CD4-positive, alpha-beta T cell treated with Interleukin-15 for 1 hour (primary cell): ENCODE results near the gene STRBP.
"Not testable (repeated sequence)": the region's sequence is repeated elsewhere in the genome, so short reads cannot be mapped to it uniquely, and the experiment has no call there.

Source experiments
- DNase-seq: peaks from one replicate; pipeline ENCODE4 v3.0.0-alpha.2; 2020

STRBP gene

GRCh38 chr9:123246534-123246933, 21.9 kb downstream of the STRBP start:
- DNase-seq = no peak

DNA sequence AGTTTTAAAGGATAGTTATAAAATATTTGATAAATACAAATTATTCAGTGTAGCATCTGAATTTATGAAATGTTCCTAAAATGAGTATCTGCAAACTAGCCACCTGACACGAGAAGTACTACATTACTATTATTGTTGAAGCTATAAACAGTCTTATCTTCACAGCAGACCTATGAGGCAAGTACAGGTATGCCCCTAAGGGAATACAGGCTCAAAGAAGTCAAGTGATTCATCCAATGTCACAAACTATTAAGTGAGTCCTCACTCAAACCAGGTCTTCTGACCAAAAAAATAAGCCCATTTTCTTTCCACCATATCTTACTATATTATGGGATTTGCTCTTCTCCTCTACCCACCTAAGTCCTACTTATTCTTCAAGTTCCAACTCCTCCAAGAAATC, 28.7 kb downstream of the STRBP start:
- no peak for DNase-seq

DNA sequence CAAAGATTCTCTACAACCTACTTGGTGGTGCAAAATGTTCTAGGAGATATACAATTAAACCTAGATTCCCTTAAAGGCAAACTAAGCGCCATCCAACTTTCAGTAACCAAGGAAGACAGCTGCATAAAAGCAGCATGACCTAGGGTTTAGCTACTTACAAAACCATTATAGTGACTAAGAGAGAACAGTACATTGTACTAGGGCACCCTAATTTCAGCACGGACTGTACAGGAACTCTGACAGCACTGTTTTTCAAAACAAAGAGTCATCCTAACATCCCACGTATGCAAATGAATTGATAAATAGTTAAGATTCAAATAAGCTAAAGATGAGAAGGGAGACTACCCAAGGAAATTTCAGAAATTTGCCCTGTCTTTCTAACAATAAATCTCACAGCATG, 30.0 kb downstream of the STRBP start:
- no peak for DNase-seq

DNA sequence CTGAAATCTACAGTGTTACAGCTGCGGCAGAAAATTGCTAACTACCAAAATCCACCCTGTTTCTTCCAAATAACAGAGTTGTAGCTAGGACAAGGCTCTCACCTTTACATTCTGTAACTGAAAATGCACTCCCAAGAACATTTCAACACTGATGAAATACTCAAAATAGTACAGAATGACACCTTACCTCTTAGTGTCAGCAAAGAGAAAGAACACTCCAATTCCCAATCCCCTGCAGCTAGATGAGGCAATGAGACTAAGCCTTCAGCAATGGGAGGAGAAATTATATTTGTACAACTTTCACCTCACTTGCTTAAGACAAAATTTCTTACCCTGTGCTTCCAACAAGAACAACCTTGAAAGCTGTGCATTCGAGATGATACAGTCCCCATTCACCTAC, 31.2 kb downstream of the STRBP start:
- DNase-seq = no peak

DNA sequence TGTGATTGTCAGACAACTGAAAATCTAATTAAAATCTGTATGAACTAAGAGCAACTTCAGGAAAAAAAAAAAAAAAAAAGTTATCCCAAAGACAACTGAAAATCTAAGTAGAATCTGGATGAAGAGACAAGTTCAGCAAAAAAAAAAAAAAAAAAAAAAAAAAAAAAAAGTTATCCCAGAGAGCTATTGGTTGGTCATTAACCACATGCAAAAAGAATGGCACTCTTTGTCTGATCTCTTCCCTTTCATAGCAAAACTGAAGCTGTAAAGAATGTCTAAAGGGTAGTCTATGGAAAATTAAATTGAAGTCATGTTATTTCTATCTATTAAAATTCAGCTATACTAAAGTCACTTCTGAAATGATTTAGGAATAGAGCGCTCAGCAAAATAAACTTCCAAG, 32.9 kb downstream of the STRBP start:
- DNase-seq = no peak

DNA sequence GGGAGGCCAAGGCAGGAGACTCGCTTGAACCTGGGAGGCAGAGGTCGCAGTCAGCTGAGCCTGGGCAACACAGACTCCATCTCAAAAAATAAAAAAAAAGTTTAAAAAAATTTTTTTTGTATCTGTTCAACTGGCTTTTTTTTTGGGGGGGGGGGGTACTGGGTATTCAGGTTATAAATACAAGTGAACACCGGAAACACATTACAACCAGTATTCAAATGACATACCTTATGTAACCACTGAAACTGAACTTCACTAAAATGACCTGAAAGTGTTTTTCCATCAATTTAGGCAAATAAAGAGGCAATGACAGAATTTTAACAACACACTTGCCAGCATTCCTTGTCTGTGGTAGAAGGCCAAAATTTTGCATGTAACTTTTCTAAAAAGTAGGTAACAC, 33.5 kb downstream of the STRBP start:
- DNase-seq = no peak

DNA sequence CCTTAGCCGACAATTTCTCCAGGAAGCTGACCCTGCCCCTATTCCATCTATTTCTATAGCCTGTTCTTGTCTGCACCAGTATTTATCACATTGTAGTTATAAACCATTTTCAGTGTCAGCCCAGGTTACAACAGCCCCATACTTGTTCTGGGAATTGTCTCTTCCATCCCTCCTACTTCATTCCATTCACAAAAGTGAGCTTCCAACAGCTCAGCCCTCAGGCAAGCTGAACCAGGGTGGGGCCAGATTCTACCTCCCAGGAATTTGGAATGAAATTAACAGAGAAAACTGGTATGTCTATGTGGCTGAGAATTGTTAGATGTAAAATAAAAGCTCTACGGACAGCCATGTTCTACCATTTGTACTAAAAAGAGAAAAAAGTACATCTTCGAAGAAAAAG, 36.1 kb downstream of the STRBP start:
- DNase-seq = no peak

- no peak for DNase-seq
Measured at GRCh38 chr9:123231421-123231820, 37.0 kb downstream of the STRBP start.

GRCh38 chr9:123228967-123229366, 39.4 kb downstream of the STRBP start:
- DNase-seq = no peak

GRCh38 chr9:123225995-123226394, 42.4 kb downstream of the STRBP start:
- no peak for DNase-seq

GRCh38 chr9:123225374-123225813, 43.0 kb downstream of the STRBP start:
- peak; percentile 61 for DNase-seq

GRCh38 chr9:123220127-123220526, 48.3 kb downstream of the STRBP start:
- no peak for DNase-seq

DNA sequence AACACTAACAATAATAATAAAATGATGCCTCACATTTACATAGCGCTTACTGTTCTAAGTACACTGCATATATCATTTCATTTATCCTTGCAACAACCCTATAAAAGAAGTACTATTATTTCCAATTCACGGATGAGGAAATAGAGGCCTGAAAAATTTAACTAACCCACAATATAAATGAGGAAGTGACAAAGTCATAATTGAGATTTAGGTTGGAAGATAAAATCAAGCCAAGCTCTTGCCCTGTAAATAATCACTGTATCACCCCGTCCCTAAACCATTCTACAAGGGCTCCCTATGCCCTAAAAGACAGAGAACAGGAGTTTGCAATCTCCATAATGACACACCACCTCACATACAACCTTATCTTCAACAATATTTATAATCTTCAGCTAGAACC, 49.6 kb downstream of the STRBP start:
- no peak for DNase-seq

DNA sequence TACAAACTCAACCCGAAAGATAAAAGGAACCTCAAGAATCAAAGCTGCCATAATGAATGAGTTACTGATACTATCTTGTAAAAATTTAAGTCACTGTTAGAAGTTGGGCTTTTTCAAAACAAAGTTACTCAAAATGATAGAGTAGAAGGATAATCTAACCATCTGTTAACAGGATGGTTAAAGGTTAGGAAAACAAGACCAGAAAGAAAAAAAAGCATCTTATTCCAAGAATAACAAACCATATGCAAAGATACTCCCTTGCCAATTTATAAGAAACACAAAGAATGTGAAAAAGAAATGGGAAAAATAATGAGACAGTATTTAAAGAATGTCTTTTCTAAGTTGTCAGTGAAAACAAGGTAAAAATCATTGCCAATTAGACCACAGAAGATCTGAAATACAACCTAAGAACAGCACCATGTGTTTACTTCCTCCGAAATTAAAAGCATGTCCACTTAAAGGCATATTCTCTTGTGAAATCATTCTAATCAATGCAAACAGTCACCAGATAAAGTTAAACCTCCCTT, 51.2 kb downstream of the STRBP start:
- DNase-seq = no peak

- no peak for DNase-seq
Measured at GRCh38 chr9:123216251-123216797, 52.1 kb downstream of the STRBP start.

- no peak for DNase-seq
Measured at GRCh38 chr9:123211081-123211480, 57.3 kb downstream of the STRBP start.

- no peak for DNase-seq
Measured at GRCh38 chr9:123208626-123209174, 59.7 kb downstream of the STRBP start.

DNA sequence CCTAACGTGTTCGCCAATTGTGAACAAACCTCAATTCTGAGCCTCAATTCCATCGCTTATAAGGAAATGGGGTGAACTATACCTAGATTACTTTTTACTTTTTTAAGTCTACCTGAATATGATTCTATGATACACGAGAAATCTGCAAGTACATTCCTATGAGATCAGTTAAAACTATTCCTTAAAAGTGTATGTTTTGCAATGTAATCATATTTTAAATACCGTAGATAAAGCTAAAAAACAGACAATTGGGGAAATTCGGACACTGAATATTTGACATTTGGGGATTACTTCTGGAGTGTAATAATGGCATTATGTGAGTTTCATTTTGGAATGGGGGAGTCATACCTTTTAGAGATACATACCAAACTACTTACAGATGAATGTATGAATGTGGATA, 62.3 kb downstream of the STRBP start:
- DNase-seq = no peak

DNA sequence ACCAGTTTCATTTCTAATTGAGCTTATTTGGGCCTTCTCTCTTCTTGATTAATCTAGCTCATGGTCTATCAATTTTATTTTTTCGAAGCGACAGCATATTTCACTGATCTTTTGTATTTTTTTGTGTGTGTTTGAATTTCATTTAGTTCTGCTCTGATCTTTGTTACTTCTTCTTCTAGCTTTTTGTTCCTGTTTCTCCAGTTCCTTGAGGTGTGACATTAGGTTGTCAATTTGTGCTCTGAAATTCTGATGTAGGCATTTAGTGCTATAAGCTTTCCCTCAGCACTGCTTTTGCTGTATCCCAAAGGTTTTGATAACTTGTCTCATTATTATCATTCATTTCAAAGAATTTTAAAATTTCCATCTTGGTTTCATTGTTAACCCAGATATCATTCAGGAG, 67.3 kb downstream of the STRBP start:
- no peak for DNase-seq

GRCh38 chr9:123200469-123200868, 67.9 kb downstream of the STRBP start:
- DNase-seq = not testable (repeated sequence)

DNA sequence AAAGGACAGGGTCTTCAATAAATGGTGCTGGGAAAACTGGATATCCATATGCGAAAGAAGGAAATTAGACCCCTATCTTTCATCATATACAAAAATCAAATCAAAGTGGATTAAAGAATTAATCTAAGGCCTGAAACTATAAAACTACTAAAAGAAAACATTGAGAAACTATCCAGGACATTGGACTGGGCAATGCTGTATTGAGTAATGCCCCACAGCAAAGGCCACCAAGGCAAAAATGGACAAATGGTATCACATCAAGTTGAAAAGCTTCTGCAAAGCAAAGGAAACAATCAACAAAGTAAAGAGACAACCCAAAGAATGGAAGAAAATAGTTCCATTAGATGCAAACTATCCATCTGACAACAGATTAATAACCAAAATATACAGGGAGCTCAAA, 72.3 kb downstream of the STRBP start:
- DNase-seq = no peak

DNA sequence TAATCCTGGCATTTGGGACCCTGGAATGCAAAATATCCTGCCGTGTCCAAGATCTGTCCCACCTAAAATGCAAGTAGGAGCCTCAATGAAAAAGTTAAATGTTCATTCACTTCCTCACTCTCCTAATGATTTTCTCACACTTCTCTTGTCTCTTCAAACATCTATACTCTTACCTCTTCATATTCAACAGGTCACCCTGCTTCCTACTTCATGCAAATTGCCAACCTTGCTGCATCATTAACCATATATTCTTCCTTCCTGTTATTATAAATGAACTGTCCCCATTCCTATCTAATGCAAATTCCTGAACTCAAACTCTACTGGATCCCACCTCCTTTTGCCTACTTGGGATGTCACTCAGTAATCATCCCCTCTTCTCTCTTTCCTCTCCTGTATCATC, 74.4 kb downstream of the STRBP start:
- DNase-seq = no peak

DNA sequence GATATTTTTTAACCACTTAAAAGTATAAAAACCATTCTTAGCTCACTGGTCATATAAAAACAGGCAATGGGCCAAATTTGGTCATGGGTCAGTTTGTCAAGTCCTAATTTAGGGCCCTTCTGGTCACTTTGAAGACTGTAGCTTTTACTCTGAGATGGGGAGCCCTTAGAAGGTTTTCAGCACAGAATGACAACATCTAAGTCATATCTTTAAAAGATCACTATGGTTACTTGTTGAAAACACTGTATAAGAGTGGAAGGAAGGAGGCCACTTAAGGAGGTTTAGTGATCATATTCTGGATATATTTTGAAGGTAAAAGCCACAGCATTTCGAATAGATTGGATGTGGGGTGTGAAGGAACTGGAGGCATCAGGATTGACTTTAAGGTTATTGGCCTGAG, 76.7 kb downstream of the STRBP start:
- DNase-seq = no peak

DNA sequence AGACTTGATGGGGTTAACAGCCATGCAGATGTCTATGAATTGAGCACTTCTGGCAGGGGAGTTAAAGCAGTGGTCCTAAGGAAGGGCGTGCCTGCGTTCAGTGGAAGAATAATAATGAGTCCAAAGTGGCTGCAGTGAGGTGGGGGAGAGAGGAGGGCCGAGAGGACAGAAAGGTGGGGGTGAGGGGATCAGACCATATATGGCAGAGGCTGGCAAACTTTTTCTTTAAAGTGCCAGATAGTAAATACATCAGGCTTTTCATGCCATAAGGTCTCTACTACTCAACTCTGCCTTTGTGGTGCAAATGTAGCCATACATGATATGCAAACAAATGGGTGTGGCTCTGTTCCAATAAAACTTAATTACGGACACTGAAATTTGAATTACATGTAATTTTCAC, 77.1 kb downstream of the STRBP start:
- DNase-seq = no peak

GRCh38 chr9:123187131-123187530, 81.3 kb downstream of the STRBP start:
- no peak for DNase-seq
